Activated CD8-positive, alpha-beta memory T cell treated with anti-CD3 and anti-CD28 coated beads for 4 hours (primary cell): ENCODE results near the gene RPAP3.

Source experiments
- DNase-seq, 2 donors: peaks; one replicate each; pipeline ENCODE4 v3.0.0-alpha.2; 2020; ENCODE audit warnings: low read depth in 2 of 2

RPAP3 gene

DNA sequence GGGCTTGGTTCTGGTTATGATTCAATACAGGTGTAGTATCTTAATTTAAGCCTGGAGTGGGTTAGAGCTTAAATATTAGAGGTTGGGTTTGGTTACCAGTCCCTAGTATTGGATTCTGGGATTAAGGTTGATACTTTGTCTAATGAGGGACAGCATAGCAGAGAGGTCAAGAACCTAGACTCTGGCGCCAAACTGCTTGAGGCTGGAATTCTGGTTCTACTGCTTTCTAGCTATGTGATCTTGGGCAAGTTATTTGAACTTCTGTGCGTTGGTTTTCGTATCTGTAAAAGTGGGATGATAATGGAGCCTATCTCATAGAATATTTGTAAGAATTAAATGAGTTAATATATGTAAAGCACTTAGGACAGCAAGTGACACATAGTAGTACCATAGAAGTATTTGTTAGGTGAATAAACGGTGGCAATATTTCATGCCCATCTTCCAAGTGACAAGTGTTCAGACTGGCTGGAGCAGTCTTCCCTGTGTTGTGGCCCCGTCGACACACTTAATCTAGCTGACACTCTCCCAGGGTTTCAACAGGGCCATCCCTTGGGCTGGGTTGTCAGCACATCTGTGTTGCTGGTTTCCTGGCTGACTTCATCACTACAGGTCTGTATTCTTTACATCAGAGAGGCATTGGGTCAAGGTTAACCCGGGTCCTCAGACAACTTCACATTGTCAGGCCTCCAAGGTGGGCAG, 16.5 kb upstream of the RPAP3 start:
- DNase-seq: no peak

DNA sequence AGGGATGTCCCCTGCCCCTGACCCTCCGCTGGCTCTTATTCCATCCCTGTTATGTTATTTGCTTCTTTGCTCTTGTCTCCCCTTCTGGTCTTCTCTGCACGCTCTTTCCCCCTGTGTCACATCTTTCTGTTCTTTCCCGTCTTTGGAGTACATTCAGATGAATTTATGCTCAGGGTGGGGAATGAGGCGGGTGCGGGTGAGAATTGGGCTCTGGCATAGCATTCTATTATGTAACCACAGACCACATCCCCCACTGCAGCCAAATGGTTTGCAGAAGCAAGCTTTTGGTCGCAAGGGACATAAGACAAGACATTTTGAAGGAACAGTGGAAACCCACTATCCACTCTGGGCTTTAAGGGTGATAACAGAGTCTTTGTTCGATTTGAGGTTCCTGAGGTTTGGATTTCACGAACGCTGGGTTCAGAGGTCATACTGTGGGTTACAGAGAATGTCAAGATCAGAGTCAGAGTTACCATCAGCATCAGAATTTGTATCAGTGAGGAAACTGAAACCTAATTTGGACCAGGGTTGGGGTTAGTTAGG, 15.7 kb upstream of the RPAP3 start:
- no peak for DNase-seq

DNA sequence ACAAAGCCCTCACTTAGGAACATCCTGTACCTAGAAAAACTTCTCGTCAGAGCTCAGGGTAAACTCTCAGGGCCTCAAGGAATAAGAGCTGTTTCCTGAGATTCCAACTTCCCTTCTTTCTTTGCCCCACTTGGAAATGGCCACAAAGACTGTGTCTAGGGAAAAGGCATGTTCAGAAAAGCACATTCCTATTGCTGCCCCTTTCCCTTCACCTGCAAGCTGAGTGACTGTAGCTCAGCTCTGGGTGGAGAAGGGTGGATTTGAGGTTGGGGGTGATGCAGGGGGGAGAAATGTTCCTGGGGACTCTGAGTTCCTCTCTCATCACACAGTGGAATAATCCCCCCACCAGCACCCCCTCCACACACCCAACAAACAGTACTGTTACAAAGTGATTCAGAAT, 12.7 kb upstream of the RPAP3 start:
- no peak for DNase-seq

DNA sequence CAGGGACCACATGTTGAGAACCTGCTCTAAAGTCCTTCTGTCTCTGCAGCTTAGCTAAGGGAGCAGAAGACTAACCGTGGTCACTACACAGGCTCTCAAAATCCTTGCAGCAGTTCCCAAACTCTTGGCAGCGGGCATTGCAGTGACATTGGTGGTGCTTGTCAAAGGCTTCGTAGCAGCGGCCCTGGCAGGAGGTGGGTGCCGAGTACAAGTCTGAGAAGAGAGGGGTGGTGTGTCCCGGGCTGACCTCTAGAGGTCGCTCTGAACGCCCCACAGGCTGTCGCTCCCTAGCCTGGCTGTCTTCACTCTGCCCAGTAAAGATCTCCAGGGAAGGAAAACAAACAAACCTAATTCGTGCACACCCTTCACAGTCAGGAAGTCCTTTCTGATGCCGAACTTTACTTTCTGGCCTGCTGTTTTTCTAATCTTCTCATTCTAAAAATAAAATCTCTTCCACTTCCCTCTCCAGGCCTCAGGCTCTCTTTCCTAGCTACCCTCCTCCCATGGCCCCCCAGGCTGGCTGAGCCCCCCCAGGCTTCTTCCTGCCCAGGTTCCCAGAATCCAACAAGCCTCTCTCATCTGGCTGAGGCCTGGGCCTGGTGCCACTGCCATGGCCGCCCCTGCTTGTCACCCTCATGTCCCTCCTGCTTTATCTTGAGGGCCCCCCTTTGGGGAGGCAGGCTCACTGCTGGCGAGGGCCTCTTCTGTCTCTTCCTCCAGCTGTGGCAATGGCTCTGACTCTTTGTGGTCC, 11.8 kb upstream of the RPAP3 start:
- DNase-seq: no peak

DNA sequence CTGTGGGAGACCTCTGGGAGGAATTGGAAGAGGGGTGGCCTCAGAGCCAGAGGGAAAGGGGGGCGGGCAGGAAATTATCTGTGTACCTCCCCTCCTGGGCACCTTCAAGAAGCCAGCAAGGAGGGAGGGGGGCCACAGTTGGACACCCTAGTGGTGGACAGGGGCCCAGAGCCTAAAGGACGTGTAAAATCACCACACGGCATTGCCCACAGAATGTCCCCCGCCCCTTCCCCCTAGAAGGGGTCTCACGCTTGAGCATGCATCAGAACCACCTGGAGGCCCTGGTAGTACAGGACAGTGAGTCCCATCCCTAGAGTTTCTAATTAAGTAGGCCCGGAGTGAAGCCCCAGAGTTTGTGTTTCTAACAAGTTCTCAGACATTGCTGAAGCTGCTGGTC, 11.2 kb upstream of the RPAP3 start:
- no peak for DNase-seq

DNA sequence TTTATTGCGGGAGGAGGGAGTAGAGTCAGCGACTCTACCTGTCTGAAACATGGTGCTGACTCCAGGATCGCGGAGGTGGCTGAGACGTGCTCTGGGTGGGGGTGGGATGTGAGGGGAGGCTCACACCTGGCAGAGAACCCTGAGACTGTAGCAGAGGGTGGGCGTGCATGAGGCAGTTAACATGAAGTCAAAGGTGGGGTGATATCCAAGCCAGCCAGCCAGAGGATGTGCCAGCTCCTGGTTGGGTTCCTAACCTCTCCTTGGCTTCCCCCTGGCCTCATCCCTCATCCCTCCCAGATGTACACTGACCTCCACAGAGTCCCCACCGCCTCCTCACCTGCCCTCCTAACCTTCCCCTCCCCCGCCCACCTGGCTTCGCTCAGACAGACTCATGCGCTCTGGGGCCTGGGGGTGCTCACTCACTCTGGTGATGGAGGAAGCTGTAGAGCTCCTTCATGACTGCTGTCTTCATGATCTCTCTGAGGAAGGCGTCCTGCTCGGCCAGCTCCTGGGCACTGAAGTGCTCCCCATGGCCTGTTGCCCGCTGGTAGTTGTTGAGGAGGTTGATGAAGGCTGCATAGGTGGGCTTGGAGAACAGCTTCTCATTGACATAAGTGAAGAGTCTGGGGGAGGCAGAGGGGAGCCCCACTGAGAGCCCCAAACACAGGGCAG, 10.2 kb upstream of the RPAP3 start:
- no peak for DNase-seq

DNA sequence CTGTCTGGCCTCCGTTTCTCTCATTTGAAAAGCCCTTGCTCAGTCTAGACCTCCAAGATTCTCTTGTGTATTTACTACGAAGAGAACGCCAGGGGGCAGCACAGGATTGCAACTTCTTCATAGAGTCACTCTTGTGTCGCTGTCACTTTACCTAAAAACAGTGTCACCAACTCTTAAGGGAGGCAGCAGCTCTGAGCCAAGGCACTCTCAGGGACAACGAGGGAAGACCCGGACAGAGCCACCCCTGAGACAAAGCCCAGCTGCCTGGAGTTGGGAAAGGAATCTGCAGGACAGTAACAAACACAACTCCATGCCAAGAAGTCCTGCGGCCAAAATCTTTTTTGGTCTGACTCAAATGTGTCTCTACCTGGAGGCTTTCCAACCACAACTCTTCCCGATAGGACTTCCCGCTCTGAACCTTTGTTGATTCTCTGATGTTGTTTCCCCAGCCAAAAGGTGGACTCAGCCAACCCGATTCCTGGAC, 9.6 kb upstream of the RPAP3 start:
- peak; percentile 50 to 56 for DNase-seq

DNA sequence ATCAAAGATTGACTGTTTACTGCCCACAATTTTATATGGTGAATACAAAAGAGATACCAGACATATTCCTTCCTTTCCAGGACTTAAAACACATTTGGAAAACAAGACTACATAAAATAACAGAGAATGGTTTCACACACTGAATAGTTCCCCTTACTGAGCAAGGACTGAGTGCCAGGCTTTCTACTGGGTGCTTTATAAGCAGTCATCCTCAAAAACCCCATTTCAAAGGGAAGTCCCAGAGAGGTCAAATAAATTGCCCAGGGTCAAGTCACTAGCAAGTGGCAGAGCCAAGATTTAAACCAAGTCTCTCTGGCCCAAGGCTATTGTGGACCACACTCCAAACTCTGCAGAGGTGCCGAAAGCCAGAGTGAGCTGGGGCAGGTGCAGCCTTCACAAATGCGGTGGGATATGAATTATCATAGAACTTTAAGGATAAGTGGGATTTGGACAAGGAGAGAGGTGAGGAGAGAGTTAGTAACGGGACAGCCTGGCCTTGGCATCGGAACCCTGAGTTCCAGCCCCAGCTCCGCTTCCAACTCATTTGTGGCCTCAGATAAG, 9.1 kb upstream of the RPAP3 start:
- no peak for DNase-seq

DNA sequence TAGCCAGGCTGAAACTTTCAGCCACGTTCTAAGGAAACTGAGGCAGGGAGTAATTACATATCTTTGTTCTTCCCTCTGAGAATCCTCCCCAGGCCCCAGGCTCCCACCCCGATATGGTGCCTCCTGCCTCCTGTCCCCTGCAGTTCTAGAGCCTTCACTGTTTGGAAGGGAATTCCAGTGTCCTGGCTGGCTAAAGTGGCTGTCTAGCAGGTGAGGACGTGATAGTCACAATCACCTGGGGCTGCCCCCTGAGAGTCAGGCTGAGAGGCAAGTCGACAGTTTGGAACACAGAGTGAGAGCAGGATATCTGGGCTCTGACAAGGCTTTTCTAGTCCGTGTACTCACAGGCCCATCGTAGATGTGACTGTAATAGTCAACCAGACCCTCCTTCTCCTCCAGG, 6.3 kb upstream of the RPAP3 start:
- no peak for DNase-seq

DNA sequence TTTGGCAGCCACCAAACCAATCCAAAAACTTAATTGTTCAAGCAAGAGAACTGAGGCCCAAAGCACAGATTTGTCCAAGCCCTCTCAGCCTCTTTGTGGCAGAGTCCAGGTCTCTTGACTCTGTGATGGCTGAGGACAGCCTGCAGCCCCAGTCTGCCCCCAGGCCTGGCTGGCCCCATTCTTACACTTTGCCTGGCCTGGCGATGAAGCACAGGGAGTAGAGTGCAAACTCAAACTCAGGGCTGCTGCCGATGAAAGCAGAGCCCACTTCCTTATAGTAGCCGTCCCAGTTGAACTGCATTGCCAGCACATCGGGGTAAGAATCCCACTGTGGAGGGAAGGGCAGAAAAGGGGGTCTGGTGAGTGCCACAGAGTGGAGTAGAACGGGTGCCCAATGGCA, 5.6 kb upstream of the RPAP3 start:
- no peak for DNase-seq

DNA sequence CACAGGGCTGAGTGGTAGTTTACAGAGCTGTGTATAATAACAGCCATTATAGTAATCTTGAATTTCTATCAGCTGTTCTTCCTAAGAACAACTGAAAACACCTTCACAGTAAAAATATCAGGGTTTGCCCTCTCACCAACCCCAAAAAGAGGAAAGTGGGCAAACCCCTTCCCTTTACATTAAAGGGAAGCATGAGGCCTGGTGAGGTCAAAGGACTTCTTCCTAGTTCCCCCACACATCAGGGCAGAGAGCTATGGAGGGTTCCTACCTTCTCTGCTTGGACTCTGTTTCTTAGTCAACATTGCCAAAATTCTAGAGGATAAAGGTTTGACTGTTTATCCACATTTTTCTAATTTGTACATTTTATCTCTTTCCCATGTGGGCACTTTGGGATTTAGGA, 4.4 kb upstream of the RPAP3 start:
- DNase-seq: no peak

DNA sequence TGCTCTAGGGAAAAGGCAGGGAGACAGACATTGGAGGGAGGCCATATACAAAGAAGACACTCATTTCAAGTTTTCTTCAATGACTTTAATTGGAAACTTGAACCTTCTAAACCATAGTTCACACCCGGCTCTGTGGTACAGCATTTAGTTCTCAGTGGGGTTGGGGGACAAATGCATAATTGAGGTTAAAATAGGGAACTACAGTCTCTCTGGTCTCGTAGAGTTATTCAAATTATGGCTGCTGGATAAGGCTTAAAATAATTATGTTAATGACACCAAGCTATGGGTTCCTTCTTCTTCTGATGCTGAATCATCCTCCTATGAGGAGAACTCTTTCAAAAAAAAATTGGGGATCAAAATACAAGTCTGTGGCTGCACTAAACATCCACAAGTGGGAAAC, 3.8 kb upstream of the RPAP3 start:
- DNase-seq: no peak

DNA sequence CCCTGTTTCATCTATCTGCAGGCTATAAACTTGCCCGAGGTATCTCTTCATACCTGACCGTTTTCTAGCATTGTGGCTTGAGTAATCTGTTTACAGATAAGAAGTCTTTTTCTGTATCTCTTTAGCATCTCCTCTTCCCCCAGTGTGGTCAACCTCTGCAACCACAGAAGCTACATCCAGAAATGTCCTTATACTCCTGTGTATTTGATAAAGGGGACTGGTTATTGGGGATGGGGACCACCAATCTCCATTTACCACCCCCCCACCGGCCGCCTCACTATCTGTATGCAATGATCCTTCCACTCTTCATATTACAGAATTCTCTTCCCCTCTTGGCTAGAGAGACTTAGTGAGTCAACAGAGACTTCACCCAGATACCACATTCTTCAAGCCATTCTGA, 3.4 kb upstream of the RPAP3 start:
- DNase-seq: no peak

DNA sequence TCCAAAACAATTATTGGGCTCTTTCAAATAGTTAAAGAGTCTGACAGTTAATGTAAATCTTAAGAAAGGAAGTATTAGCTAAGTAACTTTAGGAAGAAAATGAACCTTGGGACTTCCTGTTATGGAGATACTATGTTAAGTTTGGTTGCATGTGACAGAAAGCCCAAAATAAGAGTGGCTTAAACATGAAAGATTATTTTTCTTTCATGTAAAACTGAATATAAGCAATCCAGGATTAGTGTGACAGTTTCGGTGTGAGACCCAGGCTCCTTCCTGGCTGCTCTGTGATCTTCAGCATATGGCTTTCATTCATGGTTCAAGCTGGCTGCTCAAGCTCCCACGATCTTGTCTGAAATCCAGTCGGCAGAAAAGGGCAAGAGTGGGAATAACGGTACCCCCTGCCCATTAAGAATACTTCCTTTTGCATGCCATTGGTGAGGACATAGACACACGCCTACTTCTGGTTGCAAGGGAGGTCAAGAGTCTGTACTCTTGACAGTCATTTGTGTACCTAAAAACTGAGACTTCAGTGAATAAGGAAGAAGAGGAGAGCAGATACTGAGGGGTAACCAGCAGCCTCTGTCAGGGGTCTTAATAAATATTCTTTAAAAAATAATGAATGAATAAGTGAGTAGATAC, 2.2 kb upstream of the RPAP3 start:
- no peak for DNase-seq

DNA sequence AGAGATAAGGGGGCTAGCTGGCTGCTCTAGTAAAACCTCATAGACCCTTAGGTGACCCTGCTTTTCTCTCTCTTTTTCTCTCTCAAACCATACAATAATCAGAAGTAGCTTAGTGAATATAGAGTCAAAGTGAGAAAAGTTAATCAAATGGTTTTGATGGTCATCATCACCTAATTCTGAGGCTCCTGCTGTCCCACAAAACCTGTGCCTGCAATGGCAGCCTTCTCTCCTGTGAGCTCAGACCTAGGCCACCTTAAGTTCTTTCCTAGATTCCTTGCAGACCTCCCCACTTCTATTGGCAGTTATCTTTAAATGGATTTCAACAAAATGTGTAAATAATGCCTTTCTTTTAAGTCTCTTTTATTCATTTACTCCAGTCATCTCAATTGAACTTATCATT, 1.5 kb upstream of the RPAP3 start:
- no peak for DNase-seq

DNA sequence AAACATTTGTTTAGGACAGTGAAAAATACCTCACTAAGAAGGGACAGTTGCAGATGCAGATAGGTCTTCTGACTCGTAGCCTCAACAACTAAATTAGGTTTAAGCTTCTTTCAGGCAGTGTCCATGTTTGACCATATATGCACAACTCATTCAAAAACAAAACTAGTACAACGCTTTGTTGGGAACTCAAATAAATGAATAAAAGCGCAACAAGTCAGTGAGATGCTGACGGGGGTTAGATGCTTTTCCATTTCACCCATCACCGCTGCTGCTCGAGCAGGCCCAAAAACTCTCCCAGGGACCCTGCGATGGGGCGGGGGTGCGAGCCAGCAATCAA, 633 bp downstream of the RPAP3 start:
- DNase-seq: no peak

DNA sequence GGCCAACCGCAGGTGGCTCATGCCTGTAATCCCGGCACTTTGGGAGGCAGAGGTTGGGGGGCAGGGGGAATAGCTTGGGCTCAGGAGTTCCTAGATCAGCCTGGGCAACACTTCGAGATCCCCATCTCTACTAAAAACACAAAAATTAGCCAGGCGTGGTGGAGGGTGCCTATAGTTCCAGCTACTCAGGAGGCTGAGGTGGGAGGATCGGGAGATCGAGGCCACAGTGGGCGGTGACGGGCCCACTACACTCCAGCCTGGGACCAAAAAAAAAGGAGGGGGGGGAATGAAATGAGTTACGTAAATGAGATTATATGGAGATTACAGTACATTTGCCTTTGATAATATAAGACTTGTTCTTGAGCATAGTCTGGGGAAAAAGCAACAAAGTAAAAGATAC, 1.1 kb downstream of the RPAP3 start:
- DNase-seq: no peak

DNA sequence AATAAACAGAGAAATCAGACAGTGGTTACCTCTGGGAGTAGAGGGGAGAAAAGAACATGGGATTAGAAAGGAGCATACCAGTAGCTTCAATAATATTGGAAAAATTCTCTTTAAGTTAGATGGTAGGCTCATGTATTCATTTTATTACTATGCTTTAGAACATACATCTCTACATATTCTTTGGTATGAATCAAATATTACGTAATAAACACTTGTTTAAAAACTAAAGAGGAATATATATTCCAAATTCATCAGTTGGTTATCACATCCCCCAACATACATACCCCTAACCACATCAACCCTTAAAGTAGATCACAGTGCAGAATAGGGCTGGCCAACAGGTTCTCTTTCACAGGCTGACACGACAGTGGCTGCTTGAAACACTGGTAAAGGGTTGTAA, 5.6 kb downstream of the RPAP3 start:
- no peak for DNase-seq

DNA sequence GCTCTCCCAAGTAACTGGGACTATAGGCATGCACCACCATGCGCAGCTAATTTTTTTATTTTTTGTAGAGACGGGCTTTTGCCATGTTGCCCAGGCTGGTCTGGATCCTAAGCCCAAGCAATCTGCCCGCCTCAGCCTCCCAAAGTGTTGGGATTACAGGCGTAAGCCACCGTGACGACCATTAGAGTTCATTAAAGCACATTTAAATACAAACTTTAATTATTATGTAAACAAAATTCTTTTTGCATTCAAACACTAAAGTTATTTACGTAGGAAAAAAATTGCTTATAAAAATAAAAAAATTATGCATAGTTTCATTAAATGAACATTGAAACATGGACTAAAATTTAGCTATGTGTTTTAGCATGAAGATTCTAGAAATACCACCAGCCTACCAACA, 7.2 kb downstream of the RPAP3 start:
- DNase-seq: no peak

DNA sequence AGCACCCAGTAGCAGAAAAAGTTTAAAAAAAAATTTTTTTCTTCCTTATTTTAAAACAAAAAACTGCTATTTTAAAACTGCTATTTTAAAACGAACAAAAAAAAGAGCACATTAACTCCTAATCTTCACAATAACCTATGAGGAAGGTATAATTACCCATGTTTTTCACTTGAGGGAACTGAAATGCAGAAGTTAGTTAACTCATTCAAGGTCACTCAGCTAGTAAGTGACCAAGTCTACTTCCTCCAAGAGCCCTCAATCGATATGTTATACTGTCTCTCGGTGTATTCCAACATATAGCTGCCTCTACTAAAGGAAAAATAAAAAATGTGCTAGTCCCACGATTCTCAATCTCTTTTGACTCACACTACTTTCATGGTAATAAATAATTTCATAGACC, 7.8 kb downstream of the RPAP3 start:
- no peak for DNase-seq

DNA sequence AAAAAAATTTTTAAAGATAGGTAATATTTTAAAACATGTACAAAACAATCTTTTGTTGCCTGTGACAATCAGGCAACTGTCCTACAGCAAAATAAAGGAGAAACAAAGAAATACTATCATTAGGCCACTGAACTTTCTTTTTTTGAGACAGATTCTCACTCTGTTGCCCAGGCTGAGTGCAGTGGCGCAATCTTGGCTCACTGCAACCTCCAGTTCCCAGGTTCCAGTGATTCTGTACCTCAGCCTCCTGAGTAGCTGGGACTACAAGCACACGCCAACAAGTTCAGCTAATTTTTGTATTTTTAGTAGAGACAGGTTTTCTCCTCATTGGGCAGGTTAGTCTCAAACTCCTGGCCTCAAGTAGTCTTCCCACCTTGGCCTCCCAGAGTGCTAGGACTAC, 16.6 kb downstream of the RPAP3 start:
- DNase-seq: no peak

DNA sequence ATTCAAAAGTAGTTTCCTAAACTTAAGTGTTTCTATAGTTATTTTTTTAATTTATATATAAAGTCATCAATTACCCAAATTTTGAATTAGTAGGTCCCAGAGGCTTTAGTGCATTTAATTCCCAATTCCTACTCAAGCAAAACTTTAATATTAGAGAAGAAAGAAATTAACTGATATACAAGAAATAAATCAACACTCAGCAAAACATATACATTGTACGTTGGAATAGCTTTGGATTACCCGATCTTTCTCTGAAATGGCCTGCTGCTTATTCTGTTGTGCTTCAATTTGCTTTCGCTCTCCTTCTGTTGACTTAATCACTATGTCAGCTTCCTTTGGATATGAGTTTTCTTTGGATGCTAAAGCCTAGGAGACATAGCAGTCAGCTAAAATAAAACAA, 18.2 kb downstream of the RPAP3 start:
- no peak for DNase-seq
